Smooth muscle cell of the brain vasculature (primary cell): ENCODE measurements around the gene PRSS50.

Experiments
- DNase-seq: peaks from one replicate; pipeline ENCODE4 v3.0.0-alpha.2; 2012; ENCODE audit warnings: low read depth, low spot score

Gene PRSS50

DNA sequence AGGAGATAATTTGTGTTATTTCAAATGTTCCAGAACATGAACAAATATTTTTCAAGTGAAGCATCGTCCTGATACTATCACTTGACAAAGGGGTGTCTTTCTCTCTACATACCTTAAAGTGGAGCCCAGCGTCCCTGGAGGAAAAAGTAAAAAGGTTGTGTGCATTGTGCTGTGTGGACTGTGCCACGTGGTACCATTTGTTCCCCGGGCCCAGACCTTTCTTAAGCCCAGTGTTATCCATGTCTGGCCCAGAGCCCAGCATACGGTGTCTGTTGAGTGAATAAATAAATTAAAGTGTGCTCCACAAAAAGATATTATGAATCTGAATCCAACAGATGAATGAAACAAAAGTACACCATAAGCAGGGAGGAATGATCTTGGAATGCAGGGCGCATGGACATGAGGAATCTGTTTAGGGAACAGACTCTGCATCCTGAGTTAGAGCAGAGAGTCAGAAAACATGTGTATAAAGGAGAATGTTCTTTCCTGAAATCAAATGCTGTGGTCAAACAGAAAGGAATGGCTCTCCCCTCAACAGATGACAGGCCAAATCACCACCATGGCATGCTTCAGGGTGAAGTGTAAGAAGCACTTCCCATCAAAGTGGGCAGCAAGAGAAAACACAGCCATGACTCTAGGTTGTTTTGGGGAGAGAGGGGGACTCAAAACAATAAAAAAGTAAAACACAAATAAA is 8.1 kb upstream of the PRSS50 start:
- DNase-seq = no peak

DNA sequence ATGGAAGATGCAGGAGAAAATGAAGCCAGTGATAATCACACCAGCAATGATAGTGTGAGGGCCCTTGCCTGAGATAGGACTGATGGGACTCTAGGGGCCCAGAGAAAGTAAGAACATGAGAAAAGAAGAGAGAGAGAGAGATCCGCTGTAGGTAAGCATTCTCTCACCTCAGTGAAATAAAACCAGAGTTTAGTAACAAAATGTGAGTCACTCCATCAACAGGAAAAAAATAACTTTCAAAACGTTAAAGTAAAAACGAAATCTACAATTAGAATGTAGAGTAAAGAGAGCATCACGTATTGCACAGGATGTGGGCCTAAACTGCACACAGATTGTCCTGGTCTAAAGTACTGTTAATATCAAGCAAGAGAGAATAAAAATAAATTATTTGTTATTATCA is 6.8 kb upstream of the PRSS50 start:
- no peak for DNase-seq

DNA sequence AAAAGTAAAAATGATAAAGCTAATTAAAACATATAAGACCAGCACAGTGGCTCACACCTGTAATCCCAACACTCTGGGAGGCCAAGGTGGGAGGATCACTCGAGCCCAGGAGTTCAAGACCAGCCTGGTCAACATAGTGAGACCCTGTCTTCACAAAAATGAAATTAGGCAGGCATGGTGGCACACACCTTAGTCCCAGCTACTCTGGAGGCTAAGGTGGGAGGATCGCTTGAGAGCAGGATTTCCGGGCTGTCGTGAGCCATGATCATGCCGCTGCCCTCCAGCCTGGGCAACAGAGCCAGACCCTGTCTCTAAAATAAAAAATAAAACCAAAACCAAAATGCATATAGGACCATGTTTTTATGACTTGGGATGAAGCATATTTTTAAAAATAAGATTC is 4.8 kb upstream of the PRSS50 start:
- DNase-seq = no peak

DNA sequence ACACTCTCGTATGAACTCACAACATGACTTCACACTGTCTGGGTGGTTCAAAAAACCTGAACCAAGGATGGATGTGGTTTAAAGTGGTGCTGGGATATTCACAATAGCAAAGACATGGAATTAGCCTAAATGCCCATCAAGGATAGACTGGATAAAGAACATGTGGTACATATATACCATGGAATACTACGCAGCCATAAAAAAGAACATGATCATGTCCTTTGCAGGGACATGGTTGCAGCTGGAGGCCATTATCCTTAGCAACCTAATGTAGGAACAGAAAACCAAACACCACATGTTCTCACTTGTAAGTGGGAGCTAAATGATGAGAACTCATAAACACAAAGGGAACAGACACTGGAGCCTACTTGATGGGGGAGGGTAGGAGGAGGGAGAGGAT is 3.3 kb upstream of the PRSS50 start:
- no peak for DNase-seq

DNA sequence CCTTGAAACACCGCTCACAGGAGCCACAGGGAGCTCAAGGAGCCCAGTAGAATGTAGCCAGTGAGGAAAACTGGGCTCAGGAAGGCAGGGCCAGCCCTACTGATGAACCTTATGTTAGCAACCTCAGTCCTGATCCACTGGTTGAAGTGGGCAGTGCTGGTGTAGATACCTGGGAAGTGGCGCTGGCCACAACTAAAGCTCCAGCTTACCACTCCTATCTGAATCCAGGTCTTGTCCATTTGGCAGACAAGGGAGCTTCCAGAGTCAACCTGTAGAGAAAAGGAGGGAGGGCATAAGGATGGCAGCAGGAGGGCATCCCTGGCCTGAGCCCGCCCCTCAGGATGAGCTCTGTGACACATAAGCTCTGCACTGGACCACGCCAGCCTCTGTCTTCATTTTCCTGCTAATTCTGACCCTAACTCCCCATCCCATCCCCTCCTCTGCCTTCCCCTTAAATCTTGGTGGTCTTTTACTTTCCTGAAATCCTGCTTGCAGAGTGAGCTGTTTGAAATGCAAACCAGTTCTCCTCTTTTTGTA is 2.1 kb upstream of the PRSS50 start:
- DNase-seq = no peak

DNA sequence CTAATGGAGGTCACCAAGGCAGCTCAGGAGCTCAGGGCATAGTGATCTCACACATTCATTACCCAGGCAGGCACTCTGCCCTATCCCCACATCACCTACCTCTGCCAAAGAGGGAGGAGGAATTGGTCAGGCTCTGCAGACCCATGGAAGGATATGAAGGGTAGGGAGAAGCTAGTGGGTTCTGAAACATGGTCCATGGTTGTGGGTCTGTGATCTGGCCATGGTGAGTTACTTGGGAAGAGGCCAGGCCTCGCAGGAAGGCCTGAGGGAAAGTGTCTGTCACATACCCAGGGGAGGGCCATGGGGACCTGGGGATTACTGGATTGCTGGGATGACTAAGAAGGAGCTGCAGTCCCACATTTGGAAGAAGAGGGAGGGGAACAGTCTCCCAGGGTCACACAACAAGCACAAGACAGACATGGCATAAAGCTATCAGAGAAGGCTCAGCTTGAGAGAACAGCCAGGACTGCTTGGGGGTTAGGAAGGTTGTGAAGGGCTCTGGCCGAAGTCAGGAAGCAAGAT is 1.4 kb upstream of the PRSS50 start:
- no peak for DNase-seq

DNA sequence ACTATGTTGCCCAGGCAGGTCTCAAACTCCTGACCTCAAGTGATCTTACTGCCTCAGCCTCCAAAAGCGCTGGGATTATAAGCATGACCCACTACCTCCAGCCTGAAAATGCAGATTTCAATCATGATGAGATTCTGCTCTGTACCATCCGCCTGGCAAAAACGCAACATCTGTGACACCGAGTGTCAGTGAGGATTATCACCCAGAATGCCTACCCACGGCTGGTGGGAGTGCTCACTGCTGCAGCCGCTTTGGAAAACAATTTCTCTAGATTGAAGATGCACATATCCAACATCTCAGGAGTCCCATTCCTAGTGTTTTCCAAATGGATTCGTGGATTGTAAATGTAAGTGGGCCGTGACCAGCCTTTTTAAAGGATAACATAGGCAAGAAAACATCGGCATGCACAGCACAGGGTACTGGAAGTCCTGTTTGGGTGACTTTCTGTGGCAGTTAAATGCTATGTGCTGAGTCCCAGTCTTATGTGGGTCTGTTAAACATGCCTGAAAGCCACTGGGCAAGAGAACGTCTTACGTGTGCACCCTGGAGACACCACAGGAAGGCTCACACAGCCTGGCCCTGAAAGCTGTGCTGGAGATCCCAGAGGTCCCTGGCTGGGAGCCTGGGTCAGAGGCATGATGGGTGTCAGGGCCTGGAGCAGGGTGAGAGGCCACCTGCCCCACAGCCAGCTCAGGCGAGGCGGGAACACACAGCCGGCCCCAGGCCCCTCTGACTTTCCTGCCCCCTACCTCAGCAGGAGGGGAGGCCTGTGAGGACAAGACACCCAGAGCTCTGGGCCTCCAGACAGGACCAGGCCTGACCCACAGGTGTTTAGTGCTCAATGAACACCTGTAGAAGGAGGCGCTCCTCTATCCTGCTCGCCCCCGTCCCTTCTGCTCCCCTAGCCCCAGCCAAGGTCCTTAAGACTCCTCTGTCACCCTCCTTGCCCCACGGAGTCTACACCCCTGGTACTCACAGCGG is 918 bp downstream of the PRSS50 start:
- no peak for DNase-seq

DNA sequence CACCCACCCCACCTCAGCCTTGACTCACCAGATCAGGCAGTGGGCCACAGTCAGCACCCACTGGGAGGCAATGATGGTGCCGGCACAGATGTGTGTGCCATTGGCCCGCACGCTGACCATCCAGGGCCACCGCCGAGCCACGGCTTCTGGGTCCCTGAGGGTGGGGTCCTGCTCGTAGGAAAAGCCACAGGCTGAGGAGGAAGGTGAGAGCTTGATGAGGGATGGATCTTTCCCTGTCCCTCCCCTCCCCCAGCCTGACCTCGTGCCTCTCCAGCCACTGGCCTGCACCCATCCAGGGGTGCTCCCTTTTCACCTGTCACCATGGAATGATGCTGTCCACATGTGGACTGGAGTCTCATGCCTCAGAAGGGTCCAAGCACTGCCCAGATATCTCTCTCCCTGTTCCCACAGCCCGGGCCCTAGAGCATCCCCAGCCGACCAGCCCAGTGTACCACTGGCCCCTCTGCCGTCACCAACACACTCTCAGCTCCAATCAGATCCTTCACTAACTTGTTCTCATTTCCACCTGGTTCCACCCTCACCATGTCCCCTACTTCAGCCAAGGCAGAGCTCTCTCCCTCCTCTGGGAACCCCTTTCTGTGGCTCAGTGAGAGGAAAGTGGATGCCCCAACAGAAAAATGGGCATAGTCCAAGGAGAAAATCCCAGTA is 2.0 kb downstream of the PRSS50 start:
- DNase-seq = no peak

DNA sequence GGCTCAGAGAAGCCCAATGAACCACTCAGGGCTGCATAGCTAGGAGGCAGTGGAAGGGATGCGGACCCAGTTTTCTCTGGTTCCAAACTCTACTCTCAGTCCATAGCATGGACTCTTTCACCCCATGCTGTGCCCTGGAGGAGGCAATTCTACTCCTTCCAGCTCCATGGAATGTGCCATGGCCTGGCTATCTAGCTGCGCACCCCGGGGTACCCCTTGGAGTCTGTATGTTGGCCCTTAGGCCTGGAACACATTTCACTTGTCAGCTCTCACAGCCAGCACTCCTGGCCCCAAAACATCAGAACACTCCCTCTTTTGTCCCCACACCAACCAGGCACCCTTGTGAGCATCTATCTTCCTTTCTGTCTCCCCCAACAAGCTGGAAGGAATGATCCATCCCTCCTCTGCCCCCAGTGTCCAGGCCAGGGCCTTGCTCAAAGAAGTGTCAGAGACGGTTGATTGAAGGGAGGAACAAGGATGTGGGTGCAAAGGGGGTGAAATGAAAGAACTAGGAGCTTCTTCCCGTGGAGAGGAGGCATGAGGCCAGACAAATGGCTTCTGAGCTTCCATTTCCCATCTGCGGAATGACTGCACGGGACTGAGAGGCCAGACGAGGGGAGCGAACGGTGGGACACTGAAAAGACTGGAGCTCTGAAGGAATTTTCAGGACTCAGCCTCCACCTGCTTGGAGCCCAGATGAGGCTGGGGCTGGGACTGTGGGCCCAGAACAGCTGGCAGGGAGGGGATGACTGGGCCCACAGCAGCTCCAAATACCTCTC is 2.8 kb downstream of the PRSS50 start:
- DNase-seq = no peak

DNA sequence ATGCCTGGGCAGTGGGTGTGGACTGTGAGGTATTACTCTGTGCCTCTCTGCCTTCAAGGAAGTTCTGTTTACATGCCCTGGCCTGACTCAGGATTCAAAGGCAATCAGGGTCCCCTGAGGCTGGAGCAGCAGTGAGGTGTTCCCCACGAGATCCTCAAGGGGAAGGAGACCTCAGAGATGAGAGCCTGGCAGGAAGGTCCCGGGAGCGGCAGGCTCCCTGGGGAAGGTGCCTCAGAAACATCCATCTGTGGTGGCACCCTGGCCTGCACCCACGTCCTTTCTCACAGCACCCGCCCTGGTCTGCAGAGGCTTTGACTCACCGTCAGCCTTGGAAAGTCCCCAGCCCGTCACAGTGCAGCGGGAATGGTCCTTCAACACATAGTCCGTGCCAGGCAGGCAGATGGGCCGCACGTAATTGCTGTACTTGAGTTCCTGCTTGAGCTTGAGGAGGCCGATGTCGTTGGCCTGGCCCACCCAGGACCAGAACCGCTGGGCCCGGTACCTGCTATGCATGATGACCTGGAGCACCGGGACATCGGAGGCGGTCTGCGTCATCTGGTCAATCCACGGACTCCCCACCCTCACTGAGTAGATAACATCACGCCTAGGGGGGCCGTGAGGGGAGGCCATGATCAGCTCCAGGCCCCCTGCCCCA is 3.6 kb downstream of the PRSS50 start:
- DNase-seq = no peak

DNA sequence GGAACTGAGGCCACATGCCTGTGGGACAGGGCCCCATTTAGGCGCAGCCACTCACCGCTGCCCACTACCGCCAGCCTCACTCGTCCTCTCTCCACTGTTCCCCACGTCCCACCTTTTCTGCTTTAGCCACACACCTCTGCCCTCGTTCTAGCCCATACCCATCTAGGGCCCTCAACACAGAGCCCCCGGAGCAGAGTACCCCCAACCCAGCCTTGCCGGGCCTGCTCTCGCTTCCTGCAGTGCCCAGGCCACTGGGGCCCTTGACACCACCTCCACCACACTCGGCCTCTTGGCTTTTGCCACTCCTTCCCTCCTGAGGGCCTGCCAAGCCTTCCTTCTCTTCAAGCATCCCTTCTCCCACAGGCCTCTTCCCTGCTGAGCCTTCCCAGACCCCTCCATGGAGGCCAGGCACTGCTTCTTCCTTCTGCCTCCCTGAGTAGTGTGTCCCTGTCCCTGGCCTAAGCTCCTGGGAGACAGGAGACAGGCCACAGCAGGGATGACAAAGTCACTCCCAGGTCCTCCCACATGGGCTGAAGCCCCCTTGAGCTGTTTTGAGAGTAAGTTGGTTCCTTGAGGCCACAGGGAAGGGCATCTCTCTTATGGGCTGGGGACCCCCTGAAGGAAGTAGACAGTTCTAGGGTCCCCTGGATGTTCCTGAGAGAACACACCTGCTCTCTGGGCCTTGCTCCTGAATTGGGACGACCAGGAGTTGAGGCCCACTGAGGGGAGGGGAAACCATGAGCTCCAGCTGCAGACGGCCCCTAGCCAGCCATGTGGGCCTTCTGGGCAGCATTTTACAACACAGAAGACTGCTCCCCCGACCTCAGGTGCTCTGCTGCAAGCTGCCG is 4.4 kb downstream of the PRSS50 start:
- DNase-seq = no peak

DNA sequence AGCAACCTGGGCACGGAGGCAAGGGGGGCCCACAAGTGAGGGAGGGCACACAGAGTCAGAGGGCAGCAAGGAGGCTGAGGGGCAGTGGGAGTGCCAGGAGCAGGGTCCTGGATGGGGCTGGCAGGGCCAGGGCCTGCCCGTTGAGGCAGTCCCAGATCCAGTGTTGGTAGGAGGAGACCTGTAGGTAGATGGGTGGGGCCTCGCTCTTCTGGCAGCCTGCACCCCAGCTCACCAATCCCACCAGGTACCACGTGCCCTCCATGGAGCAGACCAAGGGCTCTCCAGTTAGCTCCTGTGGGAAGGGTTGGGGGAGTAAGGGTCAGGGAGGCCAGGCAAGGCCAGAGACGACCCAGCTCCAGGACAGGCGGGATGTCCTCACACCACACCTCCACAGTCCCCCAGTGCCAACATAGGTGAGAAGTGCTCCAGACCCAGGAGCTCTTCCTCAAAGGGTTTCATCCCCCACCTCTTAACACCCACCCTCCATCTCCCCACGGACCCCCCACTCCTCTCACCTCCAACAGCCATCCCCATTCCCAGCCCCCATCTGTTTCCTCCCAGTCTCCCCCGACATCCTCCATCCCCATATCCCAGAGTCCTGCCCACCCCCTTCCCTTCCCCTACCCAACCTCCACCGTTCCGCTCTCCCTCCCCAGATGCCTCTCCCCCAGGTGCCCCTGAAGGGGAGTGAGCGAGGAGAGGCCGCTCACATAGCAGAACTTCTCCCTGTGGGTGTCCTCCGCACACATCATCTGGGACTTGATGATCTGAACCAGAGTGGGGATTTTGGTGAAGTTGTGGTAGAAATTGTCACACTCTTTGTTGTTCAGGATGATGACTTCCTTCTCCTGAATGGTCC is 5.2 kb downstream of the PRSS50 start:
- no peak for DNase-seq

DNA sequence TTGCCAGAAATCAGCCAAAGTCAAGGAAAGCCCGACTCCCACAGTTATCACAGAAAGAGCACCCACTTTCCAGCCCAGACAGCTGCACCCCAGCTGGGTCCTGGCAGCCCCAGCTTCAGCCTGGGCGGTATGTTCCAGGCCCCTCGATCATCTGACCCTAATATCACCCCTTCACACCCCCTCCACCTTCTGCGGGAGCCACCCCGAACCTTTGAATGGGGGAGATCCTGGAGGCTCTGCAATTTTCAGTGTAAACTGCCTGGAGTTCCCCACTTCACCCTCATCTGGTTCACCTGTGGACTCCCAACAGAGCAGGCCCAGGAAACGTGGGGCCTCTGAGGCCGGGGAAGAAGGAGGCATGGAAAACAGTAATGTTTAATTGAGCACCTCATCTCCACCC is 5.9 kb downstream of the PRSS50 start:
- DNase-seq = no peak

DNA sequence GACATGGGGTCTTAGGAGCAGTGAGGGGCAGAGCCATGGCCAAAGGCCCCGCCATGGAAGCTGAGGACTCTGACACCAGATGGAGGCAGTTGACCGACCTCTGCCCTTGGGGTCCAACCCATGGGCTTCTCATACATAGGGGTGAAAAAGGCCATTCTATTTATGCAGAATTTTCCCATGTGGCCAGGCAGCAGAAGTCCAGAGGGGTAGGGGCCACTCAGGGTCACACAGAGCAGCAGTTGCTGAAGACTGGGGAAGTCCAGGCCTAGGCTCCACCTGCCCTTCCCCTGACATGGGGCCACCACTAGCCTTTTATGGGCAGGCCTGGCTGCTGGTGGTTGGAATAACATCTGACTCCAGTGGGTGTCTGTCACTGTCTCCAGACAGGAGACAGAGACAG is 6.4 kb downstream of the PRSS50 start:
- DNase-seq = no peak

DNA sequence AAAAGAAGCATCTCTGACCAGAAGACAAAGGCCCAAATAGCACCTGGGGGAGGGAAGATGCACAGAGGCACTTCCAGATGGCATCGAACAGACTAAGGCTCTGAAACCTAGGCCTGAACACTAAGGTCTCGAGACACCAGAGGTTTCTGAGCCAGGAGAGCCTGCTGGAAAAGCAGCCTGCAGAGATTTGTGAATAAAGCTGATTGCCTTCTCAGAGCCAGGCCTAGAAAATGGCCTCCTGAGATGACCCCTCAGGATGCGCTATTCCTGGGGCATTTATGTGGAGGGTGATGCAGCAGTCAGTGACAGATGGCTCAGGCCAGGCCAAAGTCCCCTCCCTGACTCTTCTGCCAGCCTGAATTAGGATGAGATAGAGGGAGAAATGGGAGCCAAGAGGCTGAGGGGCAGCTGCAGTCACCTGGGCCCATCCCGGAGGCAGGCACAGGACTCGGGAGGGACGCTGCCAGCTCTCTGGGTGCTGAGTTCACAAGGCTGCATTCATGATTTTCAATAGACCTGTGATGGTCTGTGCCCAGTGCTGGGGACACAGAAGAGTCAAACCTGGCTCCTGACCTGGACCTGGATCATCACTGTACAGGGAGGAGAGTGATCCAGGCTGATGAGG is 6.9 kb downstream of the PRSS50 start:
- no peak for DNase-seq

DNA sequence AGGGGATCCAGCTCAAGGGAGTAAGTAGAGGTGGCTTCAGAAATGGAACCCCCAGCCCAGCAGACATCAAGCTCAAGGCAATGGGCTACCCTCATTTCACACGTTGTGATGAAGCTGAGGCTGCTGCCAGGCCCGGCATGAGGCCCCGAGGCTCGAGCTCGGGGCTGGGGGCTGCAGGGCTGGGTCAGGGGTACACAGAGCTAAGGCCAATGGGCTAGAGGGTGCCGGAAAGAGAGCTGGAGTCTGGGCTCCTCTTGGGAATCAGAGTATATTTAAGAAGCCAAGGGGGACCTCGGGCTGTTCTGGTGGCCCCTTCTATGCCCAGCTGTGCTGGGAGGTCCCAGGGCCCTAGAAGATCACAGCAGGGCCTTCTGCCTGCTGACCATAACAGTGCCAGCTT is 7.4 kb downstream of the PRSS50 start:
- DNase-seq = no peak

DNA sequence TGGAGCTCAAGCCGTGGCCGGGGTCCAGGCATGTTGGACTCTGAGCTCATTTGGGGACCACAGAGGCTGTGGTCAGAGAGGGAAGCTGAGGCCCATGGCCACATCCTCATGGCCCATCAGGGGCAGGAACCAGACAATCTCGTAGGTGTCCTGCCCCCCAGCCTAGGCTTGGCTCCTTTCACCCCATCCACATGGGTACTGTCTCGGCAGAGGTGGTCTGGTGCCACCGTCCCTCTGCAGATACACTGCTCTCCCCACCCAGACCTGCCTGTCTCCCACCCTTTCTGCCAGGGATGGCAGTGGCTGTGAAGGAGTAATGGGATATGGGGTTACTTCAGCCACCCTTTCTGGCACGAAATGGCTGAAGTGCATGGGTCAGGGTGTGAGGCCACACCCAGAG is 7.9 kb downstream of the PRSS50 start:
- DNase-seq = no peak

DNA sequence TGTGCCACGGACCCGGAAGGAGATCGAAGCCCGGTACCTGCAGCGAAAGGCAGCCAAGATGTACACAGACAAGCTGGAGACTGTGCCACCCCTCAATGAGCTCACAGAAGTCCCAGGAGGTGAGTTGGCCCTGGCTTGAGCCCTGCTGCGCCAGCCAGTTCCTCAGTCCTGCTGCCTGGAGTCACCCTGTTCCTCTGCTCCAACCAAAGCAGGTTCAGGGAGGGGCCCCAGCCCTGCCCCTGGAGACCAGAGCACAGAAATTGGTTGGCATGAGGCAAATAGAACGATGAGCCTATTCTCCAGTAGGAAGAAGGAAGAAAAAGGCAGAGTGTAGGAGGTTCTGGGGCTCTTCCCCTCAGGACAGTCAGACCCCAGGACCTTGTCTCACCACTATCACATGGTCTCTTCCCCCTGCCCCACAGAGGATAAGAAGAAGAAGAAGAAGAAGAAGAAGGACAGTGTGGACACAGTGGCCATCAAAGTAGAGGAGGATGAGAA is 8.5 kb downstream of the PRSS50 start:
- no peak for DNase-seq
